ENCODE data around the gene IP6K2.

DNA sequence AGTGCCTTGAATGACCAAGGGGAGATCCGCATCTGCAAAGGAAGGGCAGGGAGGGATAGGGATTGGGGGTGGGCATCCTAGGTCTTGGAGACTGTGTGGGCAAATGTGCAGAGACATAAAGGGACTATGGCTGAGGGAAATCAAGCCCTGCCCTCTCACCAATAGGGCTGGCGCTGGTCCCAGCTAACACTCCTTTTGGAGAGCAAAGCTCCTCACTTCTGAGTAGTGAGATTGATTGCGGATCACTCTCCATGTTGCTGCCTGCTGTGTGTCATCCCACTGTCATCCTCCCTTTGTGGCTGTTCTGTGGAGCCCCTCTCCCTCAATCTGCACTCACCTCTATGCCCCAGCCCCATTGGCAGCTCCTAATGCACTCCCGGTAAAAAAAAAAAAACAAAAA is 52.1 kb downstream of the IP6K2 start:
- TF ChIP-seq, protein P1, sequence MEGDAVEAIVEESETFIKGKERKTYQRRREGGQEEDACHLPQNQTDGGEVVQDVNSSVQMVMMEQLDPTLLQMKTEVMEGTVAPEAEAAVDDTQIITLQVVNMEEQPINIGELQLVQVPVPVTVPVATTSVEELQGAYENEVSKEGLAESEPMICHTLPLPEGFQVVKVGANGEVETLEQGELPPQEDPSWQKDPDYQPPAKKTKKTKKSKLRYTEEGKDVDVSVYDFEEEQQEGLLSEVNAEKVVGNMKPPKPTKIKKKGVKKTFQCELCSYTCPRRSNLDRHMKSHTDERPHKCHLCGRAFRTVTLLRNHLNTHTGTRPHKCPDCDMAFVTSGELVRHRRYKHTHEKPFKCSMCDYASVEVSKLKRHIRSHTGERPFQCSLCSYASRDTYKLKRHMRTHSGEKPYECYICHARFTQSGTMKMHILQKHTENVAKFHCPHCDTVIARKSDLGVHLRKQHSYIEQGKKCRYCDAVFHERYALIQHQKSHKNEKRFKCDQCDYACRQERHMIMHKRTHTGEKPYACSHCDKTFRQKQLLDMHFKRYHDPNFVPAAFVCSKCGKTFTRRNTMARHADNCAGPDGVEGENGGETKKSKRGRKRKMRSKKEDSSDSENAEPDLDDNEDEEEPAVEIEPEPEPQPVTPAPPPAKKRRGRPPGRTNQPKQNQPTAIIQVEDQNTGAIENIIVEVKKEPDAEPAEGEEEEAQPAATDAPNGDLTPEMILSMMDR (IDR thresholded peaks at IDR 0.05): no peak
- TF ChIP-seq POLR2AphosphoS5 (IDR thresholded peaks at IDR 0.05): no peak

All from sigmoid colon (tissue), 4 donors.